Right atrium auricular region (tissue), 2 donors: Measurements from ENCODE around the gene SLC9A3. TPM values are rescaled to one million over a fixed set of nuclear protein-coding genes. Genes with fewer than 3 reads are reported as not detected.

Source experiments
- DNase-seq: peaks from one replicate; pipeline ENCODE4 v3.0.0-alpha.2; 2019; ENCODE audit warnings: low spot score
- H3K27ac ChIP-seq, 2 donors: fragments of 200-600 bp; sonication (generic); 1 replicate in 1 of 2; 2 replicates in 1 of 2; pipeline ENCODE4 v1.5.1; 2016 to 2019
- H3K27me3 ChIP-seq, 2 donors: fragments of 200-600 bp; sonication (generic); one replicate each; pipeline versions ENCODE4 v1.5.1 to v1.6.0; 2017 to 2019
- H3K36me3 ChIP-seq: fragments of 200-600 bp; sonication (generic); one replicate; pipeline ENCODE4 v1.5.1; 2016
- H3K4me1 ChIP-seq, 2 donors: fragments of 200-600 bp; sonication (generic); one replicate each; pipeline versions ENCODE4 v1.5.1 to v1.6.0; 2017 to 2019
- H3K4me3 ChIP-seq, 2 donors: fragments of 200-600 bp; sonication (generic); 1 replicate in 1 of 2; 2 replicates in 1 of 2; pipeline ENCODE4 v1.5.1; 2017 to 2019; ENCODE audit warnings: mild to moderate bottlenecking in 1 of 2, moderate library complexity in 1 of 2
- H3K9me3 ChIP-seq, 2 donors: fragments of 200-600 bp; sonication (generic); one replicate each; pipeline ENCODE4 v1.5.1; 2019
- CTCF ChIP-seq, 2 donors: fragments of 200-600 bp; sonication (generic); IDR thresholded peaks; one replicate each; pipeline ENCODE4 v1.5.1; 2019; ENCODE audit warnings: antibody characterized with exemption in 2 of 2
- total RNA-seq, 2 donors: library from RNA; depleted of rRNA; stranded (reverse); fragments of >200 nt; gene quantifications; one replicate each; pipeline ENCODE4 v1.1.0, GENCODE V29; 2016

The SLC9A3 gene
- total RNA-seq, 2 donors from 2014 or later = 1.8 to 2.3 TPM

GRCh38 chr5:543755-544674, 19.8 kb upstream of the SLC9A3 start:
- H3K27me3 ChIP-seq = no peaks in the 10 kb centered on the region
- no peak overlapping the region for H3K27ac ChIP-seq
- DNase-seq = peak; percentile 63
- no peak overlapping the region for H3K4me3 ChIP-seq
- no peaks in the 10 kb centered on the region for H3K9me3 ChIP-seq
- no peak for TF ChIP-seq CTCF (IDR thresholded peaks at IDR 0.05)
- no peaks in the 10 kb centered on the region for H3K36me3 ChIP-seq
- no peaks in the 10 kb centered on the region for H3K4me1 ChIP-seq

GRCh38 chr5:543351-543750, 19.1 kb upstream of the SLC9A3 start:
- Histone ChIP-seq H3K4me3 (no peak overlapping the region), H3K27ac (no peak overlapping the region), H3K36me3 (no peaks in the 10 kb centered on the region), H3K27me3 (no peaks in the 10 kb centered on the region), H3K4me1 (no peaks in the 10 kb centered on the region), H3K9me3 (no peaks in the 10 kb centered on the region)
- DNase-seq = no peak
- no peak for TF ChIP-seq CTCF (IDR thresholded peaks at IDR 0.05)

GRCh38 chr5:542319-543311, 18.4 kb upstream of the SLC9A3 start:
- H3K4me1 ChIP-seq = no peaks in the 10 kb centered on the region
- no peak overlapping the region for H3K27ac ChIP-seq
- no peaks in the 10 kb centered on the region for H3K36me3 ChIP-seq
- H3K9me3 ChIP-seq = no peaks in the 10 kb centered on the region
- no peak overlapping the region for H3K4me3 ChIP-seq
- no peaks in the 10 kb centered on the region for H3K27me3 ChIP-seq
- no peak for TF ChIP-seq CTCF (IDR thresholded peaks at IDR 0.05)
- no peak for DNase-seq

- no peaks in the 10 kb centered on the region for H3K27me3 ChIP-seq
- no peak for DNase-seq
Observed at GRCh38 chr5:541539-542318, 17.5 kb upstream of the SLC9A3 start.

More at GRCh38 chr5:541539-542318, 17.5 kb upstream of the SLC9A3 start:
- H3K4me3 ChIP-seq = no peak overlapping the region
- H3K27ac ChIP-seq = no peak overlapping the region
- no peaks in the 10 kb centered on the region for H3K4me1 ChIP-seq
- H3K9me3 ChIP-seq = no peaks in the 10 kb centered on the region
- H3K36me3 ChIP-seq = no peaks in the 10 kb centered on the region
- TF ChIP-seq CTCF (IDR thresholded peaks at IDR 0.05) = no peak
